ENCODE data around the gene PIGBOS1.

DNA sequence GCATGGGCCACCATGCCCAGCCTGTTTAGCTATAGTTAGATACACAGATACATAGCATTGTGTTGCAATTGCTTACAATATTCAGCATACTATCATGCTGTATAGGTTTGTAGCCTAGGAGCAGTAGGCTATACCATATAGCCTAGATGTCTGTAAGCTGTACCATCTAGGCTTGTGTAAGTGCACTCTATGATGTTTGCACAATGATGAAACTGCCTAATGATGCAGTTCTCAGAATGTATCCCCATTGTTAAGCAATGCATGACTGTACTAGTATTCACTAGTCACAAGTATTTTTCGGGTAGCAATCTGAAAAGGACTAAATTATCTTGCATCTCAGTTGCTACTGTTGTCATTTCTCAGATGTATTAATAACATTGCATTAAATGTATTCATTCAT lies 16.1 kb upstream of the PIGBOS1 start:
- TF ChIP-seq ZNF331 (CRISPR knock-in tag; IDR thresholded peaks at IDR 0.05; ENCODE audit: low read depth) (no peak), ZNF462 (CRISPR knock-in tag; IDR thresholded peaks at IDR 0.05) (no peak), EZH2 (IDR thresholded peaks at IDR 0.05; ENCODE audit: low read depth, unreplicated experiment) (no peak), CREB1 (CRISPR knock-in tag; IDR thresholded peaks at IDR 0.05; ENCODE audit: low read depth) (no peak), EZH2phosphoT487 (IDR thresholded peaks at IDR 0.05; ENCODE audit: unreplicated experiment) (no peak)
- TF ChIP-seq, protein P1, sequence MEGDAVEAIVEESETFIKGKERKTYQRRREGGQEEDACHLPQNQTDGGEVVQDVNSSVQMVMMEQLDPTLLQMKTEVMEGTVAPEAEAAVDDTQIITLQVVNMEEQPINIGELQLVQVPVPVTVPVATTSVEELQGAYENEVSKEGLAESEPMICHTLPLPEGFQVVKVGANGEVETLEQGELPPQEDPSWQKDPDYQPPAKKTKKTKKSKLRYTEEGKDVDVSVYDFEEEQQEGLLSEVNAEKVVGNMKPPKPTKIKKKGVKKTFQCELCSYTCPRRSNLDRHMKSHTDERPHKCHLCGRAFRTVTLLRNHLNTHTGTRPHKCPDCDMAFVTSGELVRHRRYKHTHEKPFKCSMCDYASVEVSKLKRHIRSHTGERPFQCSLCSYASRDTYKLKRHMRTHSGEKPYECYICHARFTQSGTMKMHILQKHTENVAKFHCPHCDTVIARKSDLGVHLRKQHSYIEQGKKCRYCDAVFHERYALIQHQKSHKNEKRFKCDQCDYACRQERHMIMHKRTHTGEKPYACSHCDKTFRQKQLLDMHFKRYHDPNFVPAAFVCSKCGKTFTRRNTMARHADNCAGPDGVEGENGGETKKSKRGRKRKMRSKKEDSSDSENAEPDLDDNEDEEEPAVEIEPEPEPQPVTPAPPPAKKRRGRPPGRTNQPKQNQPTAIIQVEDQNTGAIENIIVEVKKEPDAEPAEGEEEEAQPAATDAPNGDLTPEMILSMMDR (conservative IDR thresholded peaks at IDR 0.05; ENCODE audit: low read depth in 2 of 2), result no peak
- TF ChIP-seq, protein P2, sequence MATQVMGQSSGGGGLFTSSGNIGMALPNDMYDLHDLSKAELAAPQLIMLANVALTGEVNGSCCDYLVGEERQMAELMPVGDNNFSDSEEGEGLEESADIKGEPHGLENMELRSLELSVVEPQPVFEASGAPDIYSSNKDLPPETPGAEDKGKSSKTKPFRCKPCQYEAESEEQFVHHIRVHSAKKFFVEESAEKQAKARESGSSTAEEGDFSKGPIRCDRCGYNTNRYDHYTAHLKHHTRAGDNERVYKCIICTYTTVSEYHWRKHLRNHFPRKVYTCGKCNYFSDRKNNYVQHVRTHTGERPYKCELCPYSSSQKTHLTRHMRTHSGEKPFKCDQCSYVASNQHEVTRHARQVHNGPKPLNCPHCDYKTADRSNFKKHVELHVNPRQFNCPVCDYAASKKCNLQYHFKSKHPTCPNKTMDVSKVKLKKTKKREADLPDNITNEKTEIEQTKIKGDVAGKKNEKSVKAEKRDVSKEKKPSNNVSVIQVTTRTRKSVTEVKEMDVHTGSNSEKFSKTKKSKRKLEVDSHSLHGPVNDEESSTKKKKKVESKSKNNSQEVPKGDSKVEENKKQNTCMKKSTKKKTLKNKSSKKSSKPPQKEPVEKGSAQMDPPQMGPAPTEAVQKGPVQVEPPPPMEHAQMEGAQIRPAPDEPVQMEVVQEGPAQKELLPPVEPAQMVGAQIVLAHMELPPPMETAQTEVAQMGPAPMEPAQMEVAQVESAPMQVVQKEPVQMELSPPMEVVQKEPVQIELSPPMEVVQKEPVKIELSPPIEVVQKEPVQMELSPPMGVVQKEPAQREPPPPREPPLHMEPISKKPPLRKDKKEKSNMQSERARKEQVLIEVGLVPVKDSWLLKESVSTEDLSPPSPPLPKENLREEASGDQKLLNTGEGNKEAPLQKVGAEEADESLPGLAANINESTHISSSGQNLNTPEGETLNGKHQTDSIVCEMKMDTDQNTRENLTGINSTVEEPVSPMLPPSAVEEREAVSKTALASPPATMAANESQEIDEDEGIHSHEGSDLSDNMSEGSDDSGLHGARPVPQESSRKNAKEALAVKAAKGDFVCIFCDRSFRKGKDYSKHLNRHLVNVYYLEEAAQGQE (IDR thresholded peaks at IDR 0.05; ENCODE audit: unreplicated experiment), result no peak

Measured in GM23338 (cell line).